K562 (cell line): ENCODE measurements around the gene HSPA8.

Source experiments
- BDP1 ChIP-seq: IDR thresholded peaks from 3 replicates; pipeline ENCODE4 v1.6.1; 2011; ENCODE audit not compliant: insufficient read length, insufficient read depth
- CHD2 ChIP-seq: IDR thresholded peaks from 2 replicates; pipeline ENCODE4 v1.6.1; 2011; ENCODE audit warnings: low read depth, low read length
- EZH2 ChIP-seq: IDR thresholded peaks from 2 replicates; pipeline ENCODE4 v1.6.1; 2012; ENCODE audit warnings: low read depth, mild to moderate bottlenecking, inconsistent platforms, low read length, borderline replicate concordance
- FOS ChIP-seq: IDR thresholded peaks from 3 replicates; pipeline ENCODE4 v1.6.1; 2011; ENCODE audit not compliant: insufficient read length; ENCODE audit errors: extremely low read depth
- IRF2 ChIP-seq: sonication (generic); formaldehyde crosslinking; IDR thresholded peaks from 2 replicates; pipeline ENCODE4 v1.8.1; 2022; ENCODE audit warnings: mild to moderate bottlenecking, missing genetic modification reagents
- NCOA1 ChIP-seq: fragments of 450-650 bp; IDR thresholded peaks from 2 replicates; pipeline ENCODE4 v1.6.1; 2016; ENCODE audit warnings: low read depth
- SRSF3 ChIP-seq: fragments of 200-400 bp; formaldehyde crosslinking; IDR thresholded peaks from 2 replicates; pipeline ENCODE4 v1.6.1; 2016; ENCODE audit warnings: mild to moderate bottlenecking, low read length, moderate library complexity; ENCODE audit not compliant: insufficient read depth
- TRIM28 ChIP-seq: fragments of 450-650 bp; IDR thresholded peaks from 2 replicates; pipeline ENCODE4 v1.6.1; 2017
- ZNF764 ChIP-seq: fragments of 250-450 bp; sonication (Bioruptor Pico); IDR thresholded peaks from 2 replicates; pipeline ENCODE4 v1.4.0; 2020; ENCODE audit warnings: low read depth, mild to moderate bottlenecking, moderate library complexity
- TF ChIP-seq, protein P1 (sequence below): fragments of 250-450 bp; sonication (Bioruptor Pico); IDR thresholded peaks from 2 replicates; pipeline ENCODE4 v1.8.0; 2021; ENCODE audit warnings: mild to moderate bottlenecking, moderate library complexity
- TF ChIP-seq, protein P2 (sequence below), 3 experiments: IDR thresholded peaks in 2 of 3; conservative IDR thresholded peaks in 1 of 3; 2 replicates each; pipeline ENCODE4 v1.5.1; 2011 to 2012; ENCODE audit warnings: low read length in 3 of 3, mild to moderate bottlenecking in 3 of 3, control low read depth in 2 of 3, improper control_type of control experiment in 1 of 3, inconsistent platforms in 1 of 3, low read depth in 1 of 3, mixed read lengths in 1 of 3, moderate library complexity in 1 of 3; ENCODE audit not compliant: insufficient read depth in 2 of 3

DNA sequence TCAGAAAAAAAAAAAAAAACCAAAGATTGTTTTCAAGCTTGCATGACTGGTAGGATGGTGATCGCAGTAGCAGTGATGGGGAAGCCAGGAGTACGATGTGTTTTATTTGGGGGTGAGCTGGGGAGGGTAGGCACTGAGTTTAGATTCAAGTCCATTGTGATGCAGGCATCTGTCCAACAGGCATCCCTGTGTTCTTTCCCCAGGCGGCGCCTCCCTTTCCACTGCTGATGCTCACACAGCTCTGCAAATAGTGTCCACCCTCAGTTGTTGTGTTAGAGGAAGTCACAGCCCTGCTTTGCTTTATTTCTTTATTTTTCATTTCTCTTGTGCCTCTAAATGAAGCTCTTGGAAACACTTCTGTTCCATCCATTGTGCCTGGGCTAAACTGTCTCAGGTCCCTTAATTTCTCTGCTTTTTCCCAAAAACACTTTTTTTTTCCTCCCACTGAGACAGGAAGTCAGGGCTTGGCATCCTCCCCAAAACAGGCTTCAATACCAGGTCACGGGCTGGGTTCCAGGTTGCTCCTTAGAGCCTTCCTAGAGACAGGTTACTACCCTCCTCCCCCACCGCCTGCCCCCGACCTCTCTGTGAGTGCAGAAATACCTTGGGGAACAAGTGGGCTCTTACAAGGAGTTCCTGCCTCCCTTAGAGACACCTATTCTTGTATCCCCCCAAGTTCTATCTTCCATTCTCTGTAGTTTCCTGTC, 38.6 kb upstream of the HSPA8 start:
- TF ChIP-seq TRIM28, result no peak
- no peak for TF ChIP-seq CHD2
- no peak for TF ChIP-seq IRF2
- TF ChIP-seq ZNF764 (CRISPR knock-in tag), result no peak
- TF ChIP-seq, protein P1, sequence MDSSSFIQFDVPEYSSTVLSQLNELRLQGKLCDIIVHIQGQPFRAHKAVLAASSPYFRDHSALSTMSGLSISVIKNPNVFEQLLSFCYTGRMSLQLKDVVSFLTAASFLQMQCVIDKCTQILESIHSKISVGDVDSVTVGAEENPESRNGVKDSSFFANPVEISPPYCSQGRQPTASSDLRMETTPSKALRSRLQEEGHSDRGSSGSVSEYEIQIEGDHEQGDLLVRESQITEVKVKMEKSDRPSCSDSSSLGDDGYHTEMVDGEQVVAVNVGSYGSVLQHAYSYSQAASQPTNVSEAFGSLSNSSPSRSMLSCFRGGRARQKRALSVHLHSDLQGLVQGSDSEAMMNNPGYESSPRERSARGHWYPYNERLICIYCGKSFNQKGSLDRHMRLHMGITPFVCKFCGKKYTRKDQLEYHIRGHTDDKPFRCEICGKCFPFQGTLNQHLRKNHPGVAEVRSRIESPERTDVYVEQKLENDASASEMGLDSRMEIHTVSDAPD (CRISPR knock-in tag), result no peak
- TF ChIP-seq SRSF3, result no peak
- TF ChIP-seq FOS, result no peak
- no peak for TF ChIP-seq BDP1
- TF ChIP-seq, protein P2, sequence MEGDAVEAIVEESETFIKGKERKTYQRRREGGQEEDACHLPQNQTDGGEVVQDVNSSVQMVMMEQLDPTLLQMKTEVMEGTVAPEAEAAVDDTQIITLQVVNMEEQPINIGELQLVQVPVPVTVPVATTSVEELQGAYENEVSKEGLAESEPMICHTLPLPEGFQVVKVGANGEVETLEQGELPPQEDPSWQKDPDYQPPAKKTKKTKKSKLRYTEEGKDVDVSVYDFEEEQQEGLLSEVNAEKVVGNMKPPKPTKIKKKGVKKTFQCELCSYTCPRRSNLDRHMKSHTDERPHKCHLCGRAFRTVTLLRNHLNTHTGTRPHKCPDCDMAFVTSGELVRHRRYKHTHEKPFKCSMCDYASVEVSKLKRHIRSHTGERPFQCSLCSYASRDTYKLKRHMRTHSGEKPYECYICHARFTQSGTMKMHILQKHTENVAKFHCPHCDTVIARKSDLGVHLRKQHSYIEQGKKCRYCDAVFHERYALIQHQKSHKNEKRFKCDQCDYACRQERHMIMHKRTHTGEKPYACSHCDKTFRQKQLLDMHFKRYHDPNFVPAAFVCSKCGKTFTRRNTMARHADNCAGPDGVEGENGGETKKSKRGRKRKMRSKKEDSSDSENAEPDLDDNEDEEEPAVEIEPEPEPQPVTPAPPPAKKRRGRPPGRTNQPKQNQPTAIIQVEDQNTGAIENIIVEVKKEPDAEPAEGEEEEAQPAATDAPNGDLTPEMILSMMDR (IDR thresholded peaks at IDR 0.05 in 2 of 3, conservative IDR thresholded peaks at IDR 0.05 in 1 of 3; ENCODE audit: insufficient read depth in 2 of 3, low read depth in 1 of 3, low read length in 3 of 3), result no peak
- TF ChIP-seq NCOA1, result no peak
- no peak for TF ChIP-seq EZH2
